K562 (cell line): Measurements from ENCODE around the gene TMEM120A. TPM values are rescaled to one million over a fixed set of nuclear protein-coding genes. Genes with fewer than 3 reads are reported as not detected.

ENCODE experiments used
- ASH1L ChIP-seq: fragments of 450-650 bp; IDR thresholded peaks from 2 replicates; pipeline ENCODE4 v1.6.1; 2018; ENCODE audit warnings: borderline replicate concordance, mild to moderate bottlenecking, low read depth; ENCODE audit not compliant: partially characterized antibody
- C11orf30 ChIP-seq: fragments of 450-650 bp; IDR thresholded peaks from 2 replicates; pipeline ENCODE4 v1.6.1; 2016; ENCODE audit warnings: low read depth, mild to moderate bottlenecking
- CEBPG ChIP-seq, 3 experiments: fragments of 200-800 bp in 1 of 3; sonication (Bioruptor generic) in 1 of 3; sonication (generic) in 1 of 3; formaldehyde crosslinking in 1 of 3; IDR thresholded peaks in 2 of 3; conservative IDR thresholded peaks in 1 of 3; 2 replicates each; pipeline versions ENCODE4 v1.6.1 to v1.8.0; 2016 to 2022; ENCODE audit warnings: missing compliant biosample characterization in 2 of 3, missing genetic modification characterization in 2 of 3, mild to moderate bottlenecking in 1 of 3, missing genetic modification reagents in 1 of 3
- CREBBP ChIP-seq: IDR thresholded peaks from one replicate; pipeline ENCODE4 v1.6.1; 2012; ENCODE audit warnings: low read depth, mild to moderate bottlenecking, control low read depth, inconsistent platforms, low read length
- CTBP1 ChIP-seq: fragments of 450-650 bp; IDR thresholded peaks from 2 replicates; pipeline ENCODE4 v1.6.1; 2016; ENCODE audit warnings: borderline replicate concordance
- EGR1 ChIP-seq: fragments of 450-650 bp; conservative IDR thresholded peaks from 2 replicates; pipeline ENCODE4 v1.6.1; 2017; ENCODE audit warnings: mild to moderate bottlenecking
- ERF ChIP-seq: fragments of 450-650 bp; formaldehyde crosslinking; IDR thresholded peaks from 2 replicates; pipeline ENCODE4 v1.4.0; 2020; ENCODE audit warnings: mild to moderate bottlenecking, mixed read lengths
- FOXK1 ChIP-seq: sonication (generic); formaldehyde crosslinking; IDR thresholded peaks from 2 replicates; pipeline ENCODE4 v1.8.0; 2022; ENCODE audit warnings: missing genetic modification reagents, mild to moderate bottlenecking, borderline replicate concordance
- HMG20A ChIP-seq: fragments of 450-650 bp; formaldehyde crosslinking; conservative IDR thresholded peaks from 2 replicates; pipeline ENCODE4 v1.4.0; 2020; ENCODE audit warnings: mild to moderate bottlenecking, mixed read lengths
- MECOM ChIP-seq: fragments of 250-450 bp; sonication (Bioruptor Pico); IDR thresholded peaks from 2 replicates; pipeline ENCODE4 v1.8.0; 2022; ENCODE audit warnings: inconsistent platforms
- NFATC3 ChIP-seq: fragments of 450-650 bp; IDR thresholded peaks from 2 replicates; pipeline ENCODE4 v1.6.1; 2017; ENCODE audit warnings: mild to moderate bottlenecking
- PREB ChIP-seq: sonication (generic); formaldehyde crosslinking; IDR thresholded peaks from 2 replicates; pipeline ENCODE4 v1.8.1; 2023; ENCODE audit warnings: mild to moderate bottlenecking, missing genetic modification reagents
- RCOR1 ChIP-seq, 2 experiments: IDR thresholded peaks; 2 replicates each; pipeline ENCODE4 v1.6.1; 2012; ENCODE audit warnings: low read depth in 2 of 2, low read length in 2 of 2, borderline replicate concordance in 1 of 2, improper control_type of control experiment in 1 of 2
- SNIP1 ChIP-seq: fragments of 450-650 bp; IDR thresholded peaks from 2 replicates; pipeline ENCODE4 v1.7.1; 2017; ENCODE audit warnings: low read depth, mild to moderate bottlenecking
- TAF7 ChIP-seq: fragments of 450-650 bp; IDR thresholded peaks from 2 replicates; pipeline ENCODE4 v1.6.1; 2016; ENCODE audit warnings: missing genetic modification characterization, missing compliant biosample characterization
- TEAD2 ChIP-seq: fragments of 450-650 bp; IDR thresholded peaks from 2 replicates; pipeline ENCODE4 v1.6.1; 2016; ENCODE audit warnings: missing genetic modification characterization, control low read depth, missing compliant biosample characterization
- ZBTB1 ChIP-seq: sonication (generic); formaldehyde crosslinking; IDR thresholded peaks from 2 replicates; pipeline ENCODE4 v1.8.1; 2023; ENCODE audit warnings: missing genetic modification reagents, low read depth, mild to moderate bottlenecking, borderline replicate concordance
- ZNF224 ChIP-seq: sonication (generic); formaldehyde crosslinking; IDR thresholded peaks from 2 replicates; pipeline ENCODE4 v1.8.0; 2022; ENCODE audit warnings: mild to moderate bottlenecking, missing genetic modification reagents
- ZNF785 ChIP-seq: fragments of 250-450 bp; sonication (Bioruptor Pico); IDR thresholded peaks from 2 replicates; pipeline ENCODE4 v1.4.0; 2020; ENCODE audit warnings: mild to moderate bottlenecking
- polyA plus RNA-seq, 8 experiments: library from polyadenylated mRNA; depleted of rRNA in 4 of 8; stranded (reverse) in 5 of 8; unstranded in 3 of 8; fragments of >200 nt; fragmentation: Nextera tagmentation in 2 of 8; fragmentation: Illumina TruSeq in 1 of 8; extraction: Ambion mirVana in 2 of 8; extraction: Trizol in 1 of 8; gene quantifications; 2 replicates each; pipeline versions ENCODE4 v1.2.1 to v1.2.3, GENCODE V29; 2011 to 2014; ENCODE audit warnings: inconsistent platforms in 1 of 8, missing spikeins in 1 of 8
- total RNA-seq, 7 experiments: library from RNA; depleted of rRNA in 6 of 7; stranded (reverse); fragments of >200 nt in 6 of 7; fragmentation: Illumina TruSeq in 2 of 7; extraction: Trizol in 2 of 7; gene quantifications; 2 replicates each; pipeline versions ENCODE4 v1.2.1 to v1.2.3, GENCODE V29; 2011 to 2021; ENCODE audit warnings: low replicate concordance in 1 of 7
- TF ChIP-seq, protein P1 (sequence below), 2 experiments: fragments of 450-650 bp in 1 of 2; IDR thresholded peaks; 2 replicates each; pipeline ENCODE4 v1.6.1; 2011 to 2017; ENCODE audit warnings: low read depth in 2 of 2, antibody characterized with exemption in 1 of 2, borderline replicate concordance in 1 of 2, low read length in 1 of 2, mild to moderate bottlenecking in 1 of 2, mixed read lengths in 1 of 2; ENCODE audit not compliant: control insufficient read depth in 1 of 2
- TF ChIP-seq, protein P2 (sequence below): fragments of 450-650 bp; formaldehyde crosslinking; IDR thresholded peaks from 2 replicates; pipeline ENCODE4 v1.4.0; 2020; ENCODE audit warnings: mild to moderate bottlenecking, moderate library complexity
- TF ChIP-seq, protein P3 (sequence below): sonication (generic); formaldehyde crosslinking; IDR thresholded peaks from 2 replicates; pipeline ENCODE4 v1.8.0; 2022; ENCODE audit warnings: mild to moderate bottlenecking, missing genetic modification reagents

The TMEM120A gene
- total and polyA plus RNA-seq, 9 of the 15 experiments (the other 6 are each of a cell fraction or from before 2014, with no cell fraction given), result 2.3 to 90.2 (median 22.9) TPM

- no peak for TF ChIP-seq CEBPG (CRISPR knock-in tag; IDR thresholded peaks at IDR 0.05)
- peak in 1 of 2 experiments; percentile 69; a peak in 2 of 4 replicates for TF ChIP-seq CEBPG (tag; conservative IDR thresholded peaks at IDR 0.05 in 1 of 2, IDR thresholded peaks at IDR 0.05 in 1 of 2)
- TF ChIP-seq RCOR1 (IDR thresholded peaks at IDR 0.05; ENCODE audit: borderline replicate concordance in 1 of 2, low read depth in 2 of 2, low read length in 2 of 2), result no peak
- TF ChIP-seq ASH1L, result no peak
- TF ChIP-seq TEAD2 (tag), result no peak
- TF ChIP-seq PREB, result no peak
- TF ChIP-seq ERF, result no peak
- TF ChIP-seq FOXK1 (CRISPR knock-in tag), result no peak
- no peak for TF ChIP-seq CTBP1
- no peak for TF ChIP-seq ZNF224
- TF ChIP-seq, protein P1, sequence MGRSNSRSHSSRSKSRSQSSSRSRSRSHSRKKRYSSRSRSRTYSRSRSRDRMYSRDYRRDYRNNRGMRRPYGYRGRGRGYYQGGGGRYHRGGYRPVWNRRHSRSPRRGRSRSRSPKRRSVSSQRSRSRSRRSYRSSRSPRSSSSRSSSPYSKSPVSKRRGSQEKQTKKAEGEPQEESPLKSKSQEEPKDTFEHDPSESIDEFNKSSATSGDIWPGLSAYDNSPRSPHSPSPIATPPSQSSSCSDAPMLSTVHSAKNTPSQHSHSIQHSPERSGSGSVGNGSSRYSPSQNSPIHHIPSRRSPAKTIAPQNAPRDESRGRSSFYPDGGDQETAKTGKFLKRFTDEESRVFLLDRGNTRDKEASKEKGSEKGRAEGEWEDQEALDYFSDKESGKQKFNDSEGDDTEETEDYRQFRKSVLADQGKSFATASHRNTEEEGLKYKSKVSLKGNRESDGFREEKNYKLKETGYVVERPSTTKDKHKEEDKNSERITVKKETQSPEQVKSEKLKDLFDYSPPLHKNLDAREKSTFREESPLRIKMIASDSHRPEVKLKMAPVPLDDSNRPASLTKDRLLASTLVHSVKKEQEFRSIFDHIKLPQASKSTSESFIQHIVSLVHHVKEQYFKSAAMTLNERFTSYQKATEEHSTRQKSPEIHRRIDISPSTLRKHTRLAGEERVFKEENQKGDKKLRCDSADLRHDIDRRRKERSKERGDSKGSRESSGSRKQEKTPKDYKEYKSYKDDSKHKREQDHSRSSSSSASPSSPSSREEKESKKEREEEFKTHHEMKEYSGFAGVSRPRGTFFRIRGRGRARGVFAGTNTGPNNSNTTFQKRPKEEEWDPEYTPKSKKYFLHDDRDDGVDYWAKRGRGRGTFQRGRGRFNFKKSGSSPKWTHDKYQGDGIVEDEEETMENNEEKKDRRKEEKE (IDR thresholded peaks at IDR 0.05; ENCODE audit: borderline replicate concordance in 1 of 2, control insufficient read depth in 1 of 2, low read depth in 2 of 2, low read length in 1 of 2), result no peak
- TF ChIP-seq, protein P2, sequence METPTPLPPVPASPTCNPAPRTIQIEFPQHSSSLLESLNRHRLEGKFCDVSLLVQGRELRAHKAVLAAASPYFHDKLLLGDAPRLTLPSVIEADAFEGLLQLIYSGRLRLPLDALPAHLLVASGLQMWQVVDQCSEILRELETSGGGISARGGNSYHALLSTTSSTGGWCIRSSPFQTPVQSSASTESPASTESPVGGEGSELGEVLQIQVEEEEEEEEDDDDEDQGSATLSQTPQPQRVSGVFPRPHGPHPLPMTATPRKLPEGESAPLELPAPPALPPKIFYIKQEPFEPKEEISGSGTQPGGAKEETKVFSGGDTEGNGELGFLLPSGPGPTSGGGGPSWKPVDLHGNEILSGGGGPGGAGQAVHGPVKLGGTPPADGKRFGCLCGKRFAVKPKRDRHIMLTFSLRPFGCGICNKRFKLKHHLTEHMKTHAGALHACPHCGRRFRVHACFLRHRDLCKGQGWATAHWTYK, result no peak
- TF ChIP-seq SNIP1, result no peak
- TF ChIP-seq EGR1, result no peak
- TF ChIP-seq MECOM (CRISPR knock-in tag), result peak; percentile 66; the same call in 1 of the 2 replicates
- TF ChIP-seq ZBTB1 (CRISPR knock-in tag), result no peak
- TF ChIP-seq NFATC3, result no peak
- TF ChIP-seq, protein P3, sequence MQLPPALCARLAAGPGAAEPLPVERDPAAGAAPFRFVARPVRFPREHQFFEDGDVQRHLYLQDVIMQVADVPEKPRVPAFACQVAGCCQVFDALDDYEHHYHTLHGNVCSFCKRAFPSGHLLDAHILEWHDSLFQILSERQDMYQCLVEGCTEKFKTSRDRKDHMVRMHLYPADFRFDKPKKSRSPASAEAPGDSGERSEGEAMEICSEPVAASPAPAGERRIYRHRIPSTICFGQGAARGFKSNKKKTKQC (CRISPR knock-in tag), result no peak
- no peak for TF ChIP-seq TAF7 (tag)
- peak; percentile 83; the same call in 1 of the 2 replicates for TF ChIP-seq ZNF785 (CRISPR knock-in tag)
- no peak for TF ChIP-seq CREBBP
- 0 out of 2 replicates have a peak, but pooled peaks have one; percentile 38 for TF ChIP-seq HMG20A (CRISPR knock-in tag)
- TF ChIP-seq C11orf30, result no peak
Measured at GRCh38 chr7:76016191-76016947, 22.0 kb upstream of the TMEM120A start (continued).
